Caco-2 (cell line): ENCODE data around the gene PSMC5. TPM values are rescaled to one million over a fixed set of nuclear protein-coding genes. Genes with fewer than 3 reads are reported as not detected.
"Not testable (repeated sequence)": the region's sequence is repeated elsewhere in the genome, so short reads cannot be mapped to it uniquely, and the experiment has no call there.

Source experiments
- BruUV-seq: library from RNA; stranded (reverse); fragments of 400-500 nt; replicated peaks from 2 replicates; lab custom pipeline; 2021; lab: Mats Ljungman, UMichigan
- CTCF ChIA-PET: fragments of 300-600 bp; sonication (Branson Sonifier 250); formaldehyde crosslinking; loops from one replicate; lab custom pipeline; 2022; ENCODE audit warnings: antibody characterized with exemption; lab: Charles Lee
- POLR2A ChIA-PET: fragments of 300-600 bp; sonication (Branson Sonifier 250); formaldehyde crosslinking; loops from one replicate; lab custom pipeline; 2022; ENCODE audit warnings: antibody characterized with exemption; lab: Charles Lee
- DNase-seq, 2 experiments: peaks; one replicate each; pipeline versions ENCODE4 v3.0.0 to v3.0.0-alpha.2; 2020 to 2022
- H3K27me3 ChIP-seq: replicated peaks from 2 replicates; pipeline ENCODE4 v1.6.0; 2011; ENCODE audit warnings: low read length; ENCODE audit not compliant: control insufficient read depth, insufficient read depth
- H3K36me3 ChIP-seq: 2 replicates; pipeline ENCODE4 v1.5.1; 2011; ENCODE audit warnings: low read length; ENCODE audit not compliant: control insufficient read depth, insufficient read depth
- H3K4me1 ChIP-seq: fragments of 250-450 bp; sonication (Bioruptor Pico); 2 replicates; pipeline ENCODE4 v1.5.1; 2020; ENCODE audit warnings: mild to moderate bottlenecking
- H3K4me3 ChIP-seq: 2 replicates; pipeline ENCODE4 v1.5.1; 2011; ENCODE audit warnings: low read depth, mild to moderate bottlenecking, control low read depth, low read length
- H3K9me3 ChIP-seq: fragments of 250-450 bp; sonication (Bioruptor Pico); 2 replicates; pipeline ENCODE4 v1.5.1; 2020; ENCODE audit warnings: mild to moderate bottlenecking, moderate library complexity
- H3K27ac Mint-ChIP-seq: one replicate; pipeline ENCODE4 v1.8.0; 2022; ENCODE audit warnings: mixed read lengths; ENCODE audit not compliant: unreplicated experiment
- H3K27me3 Mint-ChIP-seq: one replicate; pipeline ENCODE4 v1.8.0; 2022; ENCODE audit warnings: mixed read lengths; ENCODE audit not compliant: insufficient read depth, unreplicated experiment
- H3K36me3 Mint-ChIP-seq: one replicate; pipeline ENCODE4 v1.8.0; 2022; ENCODE audit warnings: mild to moderate bottlenecking, mixed read lengths; ENCODE audit not compliant: insufficient read depth, unreplicated experiment
- H3K4me1 Mint-ChIP-seq: one replicate; pipeline ENCODE4 v1.8.0; 2022; ENCODE audit warnings: low read depth, mixed read lengths; ENCODE audit not compliant: unreplicated experiment
- H3K4me3 Mint-ChIP-seq: one replicate; pipeline ENCODE4 v1.8.0; 2022; ENCODE audit warnings: mild to moderate bottlenecking, moderate library complexity, mixed read lengths; ENCODE audit not compliant: unreplicated experiment
- H3K9me3 Mint-ChIP-seq: one replicate; pipeline ENCODE4 v1.8.0; 2022; ENCODE audit warnings: mixed read lengths; ENCODE audit not compliant: unreplicated experiment
- intact Hi-C: fragments of 100-400 bp; cut with micrococcal nuclease; formaldehyde crosslinking; loops from one replicate; pipeline ENCODE4 v1.10.0; 2022; ENCODE audit not compliant: unreplicated experiment
- total RNA-seq: library from RNA; stranded (reverse); gene quantifications from 2 replicates; pipeline ENCODE4 v1.2.3, GENCODE V29; 2022
- TF ChIP-seq, protein P1 (sequence below), 2 experiments: fragments of 200-600 bp in 1 of 2; IDR thresholded peaks; 1 replicate in 1 of 2; 2 replicates in 1 of 2; pipeline versions ENCODE4 v1.5.1 to v1.8.0; 2011 to 2022; ENCODE audit warnings: antibody characterized with exemption in 1 of 2, control low read depth in 1 of 2, inconsistent platforms in 1 of 2, low read depth in 1 of 2, low read length in 1 of 2, mild to moderate bottlenecking in 1 of 2, moderate library complexity in 1 of 2; ENCODE audit not compliant: insufficient read depth in 1 of 2, severe bottlenecking in 1 of 2, unreplicated experiment in 1 of 2

PSMC5 gene
- total RNA-seq, 1 experiment from 2014 or later = 197 TPM

DNA sequence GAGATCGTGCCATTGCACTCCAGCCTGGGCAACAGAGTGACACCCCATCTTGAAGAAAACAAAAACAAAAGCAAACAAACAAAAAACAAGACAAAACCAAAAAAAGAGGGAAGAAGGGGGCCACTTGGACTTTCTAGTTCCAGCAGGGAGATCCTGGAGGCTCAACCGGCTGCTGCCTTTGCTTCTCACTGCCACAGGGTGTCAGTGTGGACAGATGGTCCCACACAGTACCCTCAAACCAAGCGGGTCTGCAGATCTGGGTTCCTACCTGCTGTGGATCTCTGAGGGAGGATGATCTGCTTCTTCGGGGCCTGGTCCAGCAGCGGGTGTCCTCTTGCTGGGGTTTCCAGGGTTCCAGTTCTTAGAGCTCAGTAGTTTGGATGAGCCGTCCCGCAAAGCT is 39.4 kb downstream of the PSMC5 start:
- H3K9me3 ChIP-seq, H3K4me1 Mint-ChIP-seq, intact Hi-C loops, H3K4me3 Mint-ChIP-seq, H3K9me3 Mint-ChIP-seq, H3K4me3 ChIP-seq, H3K4me1 ChIP-seq, H3K27me3 Mint-ChIP-seq, BruUV-seq, H3K27me3 ChIP-seq, POLR2A ChIA-PET, H3K27ac Mint-ChIP-seq, H3K36me3 ChIP-seq: not testable (repeated sequence)
- DNase-seq = peak in 1 of 2 experiments; percentile 47
- TF ChIP-seq, protein P1, sequence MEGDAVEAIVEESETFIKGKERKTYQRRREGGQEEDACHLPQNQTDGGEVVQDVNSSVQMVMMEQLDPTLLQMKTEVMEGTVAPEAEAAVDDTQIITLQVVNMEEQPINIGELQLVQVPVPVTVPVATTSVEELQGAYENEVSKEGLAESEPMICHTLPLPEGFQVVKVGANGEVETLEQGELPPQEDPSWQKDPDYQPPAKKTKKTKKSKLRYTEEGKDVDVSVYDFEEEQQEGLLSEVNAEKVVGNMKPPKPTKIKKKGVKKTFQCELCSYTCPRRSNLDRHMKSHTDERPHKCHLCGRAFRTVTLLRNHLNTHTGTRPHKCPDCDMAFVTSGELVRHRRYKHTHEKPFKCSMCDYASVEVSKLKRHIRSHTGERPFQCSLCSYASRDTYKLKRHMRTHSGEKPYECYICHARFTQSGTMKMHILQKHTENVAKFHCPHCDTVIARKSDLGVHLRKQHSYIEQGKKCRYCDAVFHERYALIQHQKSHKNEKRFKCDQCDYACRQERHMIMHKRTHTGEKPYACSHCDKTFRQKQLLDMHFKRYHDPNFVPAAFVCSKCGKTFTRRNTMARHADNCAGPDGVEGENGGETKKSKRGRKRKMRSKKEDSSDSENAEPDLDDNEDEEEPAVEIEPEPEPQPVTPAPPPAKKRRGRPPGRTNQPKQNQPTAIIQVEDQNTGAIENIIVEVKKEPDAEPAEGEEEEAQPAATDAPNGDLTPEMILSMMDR (IDR thresholded peaks at IDR 0.05; ENCODE audit: insufficient read depth in 1 of 2, low read depth in 1 of 2, low read length in 1 of 2, severe bottlenecking in 1 of 2, unreplicated experiment in 1 of 2) = peak in 1 of 2 experiments; percentile 23
- CTCF ChIA-PET = interaction anchor here (0.6 to 1.1 kb wide), 3 partner anchors 10 to 18 kb away, joined by 3 to 11 read pairs (median 3); partner anchors contain the start of gene GH2
- peaks cover 26% of the 10 kb centered on the region for H3K36me3 Mint-ChIP-seq

DNA sequence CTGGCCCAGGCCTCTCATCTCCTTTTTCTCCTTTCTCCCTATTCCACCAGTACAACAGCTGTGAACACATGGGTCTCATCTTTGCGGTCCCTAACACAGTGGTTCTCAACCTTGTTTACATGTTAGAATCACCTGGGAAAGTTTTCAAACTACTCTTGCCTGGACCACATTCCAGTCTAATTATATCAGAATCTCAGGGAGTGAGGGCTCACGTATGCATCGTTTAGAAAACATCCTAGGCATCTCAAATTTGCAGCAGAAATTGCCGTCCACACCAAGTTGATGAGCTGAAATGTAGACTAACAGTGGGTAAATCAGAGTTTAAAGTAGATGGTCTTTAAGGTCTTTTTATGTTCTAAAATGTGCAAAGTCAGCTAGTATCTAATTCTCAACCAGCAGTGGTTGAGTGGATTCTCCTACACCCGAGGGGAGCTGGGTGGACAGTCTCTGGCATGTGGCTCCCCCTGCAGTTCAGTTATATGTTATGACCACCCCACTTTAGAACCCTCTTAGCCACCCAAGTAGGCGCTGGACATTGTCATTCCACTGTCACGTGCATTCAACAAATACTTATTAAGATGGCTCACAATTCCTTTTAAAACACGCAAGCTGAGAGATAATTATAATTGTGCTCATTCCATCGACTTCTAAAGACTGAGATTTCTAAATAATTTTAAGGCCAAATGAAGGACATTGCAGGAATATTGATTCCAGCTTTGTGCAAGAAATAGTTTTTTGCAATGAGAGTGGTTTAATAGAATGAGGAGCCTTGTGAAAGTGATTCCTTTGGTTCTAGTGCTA is 42.5 kb downstream of the PSMC5 start:
- TF ChIP-seq, protein P1 (IDR thresholded peaks at IDR 0.05; ENCODE audit: insufficient read depth in 1 of 2, low read depth in 1 of 2, low read length in 1 of 2, severe bottlenecking in 1 of 2, unreplicated experiment in 1 of 2) = peak in 1 of 2 experiments; percentile 14
- H3K4me1 Mint-ChIP-seq, CTCF ChIA-PET, H3K9me3 Mint-ChIP-seq, H3K27me3 ChIP-seq, BruUV-seq, H3K36me3 Mint-ChIP-seq, H3K27me3 Mint-ChIP-seq, intact Hi-C loops, H3K4me3 Mint-ChIP-seq, H3K4me3 ChIP-seq, H3K27ac Mint-ChIP-seq, H3K4me1 ChIP-seq, H3K9me3 ChIP-seq, POLR2A ChIA-PET, H3K36me3 ChIP-seq: not testable (repeated sequence)
- DNase-seq = peak in 1 of 2 experiments; percentile 25

DNA sequence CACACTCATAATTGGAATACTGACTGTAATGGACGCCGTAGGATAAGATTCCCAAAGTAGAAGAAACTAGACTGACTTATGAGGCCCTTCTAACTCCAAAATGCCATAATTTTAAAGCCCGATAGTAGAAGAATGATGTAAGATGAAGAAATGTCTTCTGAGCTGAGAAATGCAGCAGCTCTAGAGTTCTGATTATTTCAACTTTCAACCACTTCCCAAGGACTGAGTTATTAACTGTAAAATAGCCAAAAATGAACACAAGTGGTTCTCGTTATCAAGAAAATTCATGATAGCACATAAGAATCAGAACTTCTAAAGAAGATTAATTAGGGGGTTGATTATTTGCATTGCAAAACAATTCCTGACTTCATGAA is 43.0 kb downstream of the PSMC5 start:
- H3K27me3 Mint-ChIP-seq, H3K4me1 Mint-ChIP-seq, H3K9me3 ChIP-seq, H3K27ac Mint-ChIP-seq, H3K36me3 Mint-ChIP-seq, CTCF ChIA-PET, H3K4me1 ChIP-seq, DNase-seq, POLR2A ChIA-PET, H3K27me3 ChIP-seq, H3K4me3 ChIP-seq, H3K36me3 ChIP-seq, BruUV-seq, H3K9me3 Mint-ChIP-seq, intact Hi-C loops, H3K4me3 Mint-ChIP-seq: not testable (repeated sequence)

DNA sequence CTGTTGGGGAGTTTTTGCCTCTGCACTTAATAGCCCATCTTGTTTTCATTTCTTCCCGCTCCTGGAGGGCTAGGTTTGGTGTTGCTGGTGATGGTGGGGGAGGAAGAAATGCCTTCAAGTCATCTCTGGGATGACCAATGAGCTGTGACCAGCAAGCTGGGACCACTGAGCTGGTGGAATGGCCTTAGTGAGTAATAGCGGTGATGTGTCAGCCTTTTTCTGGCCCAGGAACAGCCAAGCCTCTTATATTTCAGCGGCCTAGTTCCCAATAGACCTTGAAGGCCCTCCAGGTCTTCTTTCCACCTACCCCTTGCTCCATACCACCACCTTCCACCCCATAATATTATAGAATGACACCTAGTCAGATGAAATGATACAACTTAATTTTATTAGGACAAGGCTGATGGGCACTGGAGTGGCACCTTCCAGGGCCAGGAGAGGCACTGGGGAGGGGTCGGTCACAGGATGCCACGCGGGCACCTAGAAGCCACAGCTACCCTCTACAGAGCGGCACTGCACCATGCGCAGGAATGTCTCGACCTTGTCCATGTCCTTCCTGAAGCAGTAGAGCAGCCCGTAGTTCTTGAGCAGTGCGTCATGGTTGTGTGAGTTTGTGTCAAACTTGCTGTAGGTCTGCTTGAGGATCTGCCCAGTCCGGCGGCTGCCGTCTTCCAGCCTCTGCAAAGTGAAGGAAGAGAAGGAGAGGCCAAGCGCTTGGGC is 44.6 kb downstream of the PSMC5 start:
- CTCF ChIA-PET, H3K4me3 Mint-ChIP-seq, H3K4me1 ChIP-seq, H3K4me1 Mint-ChIP-seq, intact Hi-C loops, H3K36me3 ChIP-seq, H3K9me3 Mint-ChIP-seq, H3K4me3 ChIP-seq, DNase-seq, POLR2A ChIA-PET, BruUV-seq, H3K27ac Mint-ChIP-seq, H3K36me3 Mint-ChIP-seq, H3K9me3 ChIP-seq, H3K27me3 Mint-ChIP-seq, H3K27me3 ChIP-seq: not testable (repeated sequence)

DNA sequence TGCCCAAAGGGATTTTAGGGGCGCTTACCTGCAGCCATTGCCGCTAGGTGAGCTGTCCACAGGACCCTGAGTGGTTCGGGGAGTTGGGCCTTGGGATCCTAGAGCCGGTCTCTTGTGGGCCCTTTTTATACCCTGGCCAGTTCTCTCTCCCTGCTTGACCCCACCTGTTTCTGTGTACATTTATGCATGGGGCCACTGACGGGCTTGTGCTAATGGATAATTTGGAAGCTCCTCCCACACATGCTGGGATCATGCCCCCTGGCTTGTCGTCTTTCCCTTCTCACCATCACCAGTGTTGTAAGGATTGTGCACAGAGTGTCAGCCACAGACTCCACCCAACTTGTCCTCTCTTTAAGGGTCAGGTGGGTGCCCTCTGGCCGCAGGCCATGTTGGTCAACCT is 46.3 kb downstream of the PSMC5 start, which contains the start of gene CSH2:
Gene CSH2 (minus strand): TSS at position 101 of the 400 bp plus-strand sequence. CDS start 63 bp downstream, at position 38.
- CTCF ChIA-PET, BruUV-seq, H3K36me3 Mint-ChIP-seq, H3K9me3 ChIP-seq, H3K27ac Mint-ChIP-seq, H3K4me1 ChIP-seq, H3K27me3 ChIP-seq, H3K4me3 ChIP-seq, POLR2A ChIA-PET, H3K9me3 Mint-ChIP-seq, H3K36me3 ChIP-seq, H3K27me3 Mint-ChIP-seq, H3K4me3 Mint-ChIP-seq, intact Hi-C loops, H3K4me1 Mint-ChIP-seq, DNase-seq: not testable (repeated sequence)
